ENCODE results near the gene MFSD6L.

MFSD6L gene

DNA sequence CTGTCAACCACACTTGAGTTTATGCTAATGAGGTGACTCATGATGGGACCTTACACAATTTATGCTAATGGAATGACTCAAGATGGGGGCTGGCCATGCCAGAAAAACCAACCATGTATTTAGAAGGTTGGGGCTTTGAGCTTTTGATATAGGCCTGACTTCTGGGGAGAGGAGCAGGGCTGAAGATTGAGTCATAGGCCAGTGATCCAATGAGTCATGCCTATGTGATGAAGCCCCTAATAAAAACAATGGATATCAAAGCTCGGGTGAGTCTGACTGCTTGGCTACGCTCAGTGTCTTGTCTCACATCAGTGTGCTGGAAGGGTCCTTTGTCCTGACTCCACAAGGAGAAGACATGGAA lies 7.3 kb downstream of the MFSD6L start:
- peak; percentile 49 for DNase-seq (ENCODE audit: low read depth)

DNA sequence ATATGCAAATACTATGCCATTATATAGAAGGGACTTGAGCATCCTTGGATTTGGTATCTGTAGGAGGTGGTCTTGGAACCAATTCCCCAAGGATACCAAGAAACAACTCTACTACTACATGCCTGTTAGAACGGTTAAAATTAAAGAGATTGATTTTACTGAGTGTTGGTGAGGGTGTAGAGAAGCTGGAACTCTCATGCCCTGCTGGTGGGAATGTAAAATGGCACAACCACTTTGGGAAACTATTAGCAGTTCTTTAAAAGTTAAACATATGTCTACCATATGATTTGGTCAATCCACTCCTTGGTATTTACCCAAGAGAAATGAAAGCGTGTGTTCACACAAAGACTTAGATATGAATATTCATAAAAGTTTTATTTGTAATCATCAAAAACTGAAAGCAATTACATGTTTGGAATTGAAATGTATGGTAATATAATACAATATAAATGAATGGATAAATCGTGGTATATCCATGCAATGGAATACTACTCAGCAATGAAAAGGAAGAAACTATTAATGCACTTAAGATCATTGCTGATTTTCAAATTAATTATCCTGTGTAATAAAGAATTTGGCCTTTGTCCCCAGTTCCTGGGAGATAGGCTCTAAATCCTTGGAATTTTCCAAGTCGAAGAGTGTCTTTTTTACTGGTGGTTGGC lies 7.8 kb downstream of the MFSD6L start:
- no peak for DNase-seq (ENCODE audit: low read depth)

DNA sequence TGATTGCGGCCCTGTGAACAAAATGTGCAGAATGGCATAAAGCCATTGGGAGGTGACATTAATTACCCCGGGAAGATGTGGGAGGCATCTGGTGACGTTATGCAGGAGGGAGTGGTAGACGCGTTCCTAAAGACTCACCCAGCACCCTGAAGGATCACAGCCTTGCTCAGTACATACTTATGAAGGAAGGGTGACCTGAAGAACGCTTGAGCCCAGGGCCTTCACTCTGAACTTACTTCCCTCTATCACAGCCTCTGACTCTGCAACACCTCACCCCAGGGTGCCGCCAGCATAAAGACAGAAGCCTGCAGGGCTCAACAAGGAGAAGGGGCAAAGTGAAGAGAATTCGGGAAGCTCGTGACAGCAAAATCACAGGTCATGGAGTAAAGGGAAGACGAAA lies 9.4 kb downstream of the MFSD6L start:
- no peak for DNase-seq (ENCODE audit: low read depth)

DNA sequence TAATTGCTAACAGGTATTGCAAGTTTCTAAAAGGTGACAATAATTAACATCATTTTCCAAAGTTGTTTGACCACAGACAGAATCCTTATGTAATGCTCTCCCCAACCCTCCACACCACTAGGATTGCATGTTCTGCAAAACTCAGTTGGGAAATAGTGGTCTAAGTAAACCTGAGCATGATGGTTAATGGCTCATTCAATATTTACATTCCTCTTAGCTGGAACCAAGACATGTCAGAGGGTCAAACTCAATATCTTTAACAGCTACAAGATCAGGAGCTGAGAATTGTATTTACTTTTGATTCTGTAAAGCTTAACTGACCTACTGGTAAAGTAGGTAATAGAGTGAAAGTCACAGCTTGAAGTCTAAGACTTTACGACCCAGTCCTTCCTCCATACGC lies 10.2 kb downstream of the MFSD6L start:
- no peak for DNase-seq (ENCODE audit: low read depth)

DNA sequence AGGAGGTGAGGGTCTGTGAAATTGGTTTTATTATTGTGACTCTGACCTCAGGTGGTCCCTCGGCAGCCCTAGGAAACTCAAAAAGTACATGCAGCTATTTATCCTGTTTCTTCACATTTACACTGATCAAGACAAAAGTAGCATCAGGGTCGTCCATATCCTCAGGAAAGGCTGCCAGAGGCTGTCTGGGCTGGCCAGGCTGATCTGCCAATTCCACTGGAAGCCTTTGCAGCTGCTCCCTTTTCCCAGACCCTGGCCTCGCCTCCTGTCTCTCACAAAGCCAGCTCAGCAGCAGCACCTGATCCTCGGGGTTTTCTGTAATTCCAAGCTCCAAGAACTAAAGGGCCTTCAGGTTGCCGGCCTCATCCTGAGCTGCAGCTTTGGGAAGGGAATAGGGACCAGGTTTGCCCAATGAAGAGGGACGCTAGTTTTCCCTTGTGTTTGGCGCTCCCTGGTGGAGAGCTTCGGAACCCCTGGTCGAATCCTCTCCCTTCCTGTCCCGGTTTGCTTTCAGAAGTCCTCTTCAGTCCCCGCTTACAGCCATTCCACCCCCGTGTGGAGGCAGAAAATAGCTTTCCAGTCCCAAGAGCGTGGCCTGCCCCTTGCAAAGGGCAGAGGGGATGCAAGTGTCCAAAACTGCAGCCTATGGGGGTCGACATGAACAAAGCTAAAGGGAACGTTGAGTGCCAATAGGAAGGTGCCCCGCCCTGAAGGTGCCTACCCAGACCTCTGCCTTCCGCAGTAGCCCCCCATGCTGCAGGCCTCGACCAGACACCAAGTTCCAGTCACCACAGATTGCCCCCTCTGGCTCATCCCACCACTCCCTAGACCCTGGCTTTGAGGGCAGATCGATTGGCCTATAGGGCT lies 13.4 kb downstream of the MFSD6L start:
- peak; percentile 37 for DNase-seq (ENCODE audit: low read depth)

DNA sequence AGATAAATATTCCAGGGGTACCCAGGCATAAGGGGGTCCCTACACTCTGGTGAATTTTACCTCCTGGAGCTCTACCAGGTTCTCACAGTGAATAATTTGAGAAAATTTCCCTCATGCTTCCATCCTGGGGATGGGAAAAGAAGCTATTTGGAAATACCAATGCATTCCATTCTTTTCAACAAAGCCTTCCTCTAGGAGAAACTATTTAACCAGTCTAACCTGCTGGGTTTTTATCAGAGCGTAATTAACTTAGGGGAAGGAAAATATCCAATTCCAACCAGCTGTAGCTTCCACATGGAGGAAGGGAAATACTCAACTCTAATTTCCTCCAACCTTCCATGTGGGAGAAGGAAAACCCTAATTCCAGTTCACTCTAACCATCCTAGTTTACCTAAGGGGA lies 17.0 kb downstream of the MFSD6L start:
- no peak for DNase-seq (ENCODE audit: low read depth)

DNA sequence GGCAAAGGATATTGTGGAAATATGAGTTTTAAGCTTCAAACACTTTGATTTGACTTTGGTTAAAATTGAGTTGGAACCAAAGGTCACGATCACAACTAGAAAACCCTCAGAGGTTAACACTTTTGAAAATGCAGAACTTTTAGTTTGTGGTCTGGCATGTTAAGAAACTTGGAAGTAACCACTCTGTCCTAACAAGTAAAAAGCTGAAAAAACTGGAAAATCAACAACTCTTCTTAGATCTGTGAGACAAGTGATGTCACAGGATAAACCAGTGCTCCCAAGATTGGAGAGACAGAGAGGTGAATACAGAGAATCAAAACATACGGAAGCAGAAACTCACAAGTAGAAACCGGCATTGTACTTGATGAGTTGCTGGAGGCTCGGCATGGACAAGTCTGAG lies 17.4 kb downstream of the MFSD6L start:
- no peak for DNase-seq (ENCODE audit: low read depth)

DNA sequence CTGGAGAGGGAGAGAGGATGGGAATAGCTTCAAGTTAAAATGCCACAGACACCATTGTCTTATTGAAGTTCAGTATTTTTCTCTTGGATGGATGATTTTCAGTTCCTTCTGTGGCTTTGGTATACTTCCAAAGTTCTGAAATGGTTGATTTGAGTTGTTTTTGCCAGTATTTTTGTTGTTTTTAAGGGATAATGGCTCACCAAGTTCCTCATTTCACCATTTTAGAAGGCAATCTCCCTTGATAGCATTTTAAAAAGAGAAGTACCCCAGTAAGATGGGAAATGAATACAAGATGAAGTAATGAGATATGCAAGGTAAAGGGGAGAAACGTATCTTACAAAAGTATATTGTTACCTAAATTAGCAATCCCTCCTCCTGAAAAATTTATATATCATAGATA lies 22.3 kb downstream of the MFSD6L start:
- DNase-seq (ENCODE audit: low read depth), result no peak

DNA sequence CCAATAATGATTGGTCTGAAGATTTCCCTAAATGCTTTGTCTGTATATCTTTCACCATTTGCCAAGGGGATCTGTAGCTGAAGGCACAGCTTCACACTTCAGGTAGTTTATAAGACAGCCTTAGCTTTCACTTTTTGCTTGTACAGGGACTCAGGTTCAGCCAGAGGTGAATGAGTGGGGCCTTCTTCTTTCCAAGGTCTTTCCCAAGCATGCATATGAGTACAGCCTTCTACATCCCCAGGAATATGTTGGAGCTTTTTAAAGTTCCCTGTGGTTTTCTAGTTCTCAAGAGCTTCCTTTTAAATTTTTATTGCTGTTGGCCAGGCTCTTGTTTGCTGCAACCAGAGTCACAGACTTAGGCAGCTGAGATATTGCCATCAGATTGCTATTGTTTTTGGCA lies 22.9 kb downstream of the MFSD6L start:
- no peak for DNase-seq (ENCODE audit: low read depth)

DNA sequence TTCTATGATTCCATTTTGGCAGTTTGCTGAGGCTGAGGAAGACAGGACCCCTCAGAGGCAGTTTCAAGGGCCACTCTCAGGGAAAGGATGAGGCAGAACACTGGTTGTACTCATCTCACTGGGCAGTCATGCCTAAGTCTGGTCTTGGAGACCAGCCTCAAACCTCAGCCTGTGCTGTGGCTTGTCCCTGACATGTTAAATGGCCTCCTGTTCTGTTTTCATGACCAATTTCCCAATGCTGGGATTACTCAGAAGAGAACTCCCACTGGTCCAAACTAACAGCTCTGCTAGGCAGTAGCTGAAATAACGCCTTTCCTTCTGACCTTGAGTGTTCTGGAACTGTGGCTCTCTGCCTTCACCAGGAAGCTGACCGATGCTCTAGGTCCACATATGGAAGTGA lies 32.4 kb downstream of the MFSD6L start:
- no peak for DNase-seq (ENCODE audit: low read depth)

DNA sequence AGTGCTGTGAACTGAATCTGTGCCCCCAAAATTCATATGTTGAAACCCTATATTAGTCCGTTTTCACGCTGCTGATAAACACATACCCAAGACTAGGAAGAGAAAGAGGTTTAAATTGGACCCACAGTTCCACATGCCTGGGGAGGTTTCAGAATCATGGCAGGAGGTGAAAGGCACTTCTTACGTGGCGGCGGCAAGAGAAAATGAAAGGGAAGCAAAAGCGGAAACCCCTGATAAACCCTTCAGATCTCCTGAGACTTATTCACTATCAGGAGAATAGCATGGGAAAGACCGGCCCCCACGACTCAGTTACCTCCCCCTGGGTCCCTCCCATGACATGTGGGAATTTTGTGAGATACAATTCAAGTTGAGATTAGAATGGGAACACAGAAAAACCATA lies 37.2 kb downstream of the MFSD6L start:
- DNase-seq (ENCODE audit: low read depth), result no peak

DNA sequence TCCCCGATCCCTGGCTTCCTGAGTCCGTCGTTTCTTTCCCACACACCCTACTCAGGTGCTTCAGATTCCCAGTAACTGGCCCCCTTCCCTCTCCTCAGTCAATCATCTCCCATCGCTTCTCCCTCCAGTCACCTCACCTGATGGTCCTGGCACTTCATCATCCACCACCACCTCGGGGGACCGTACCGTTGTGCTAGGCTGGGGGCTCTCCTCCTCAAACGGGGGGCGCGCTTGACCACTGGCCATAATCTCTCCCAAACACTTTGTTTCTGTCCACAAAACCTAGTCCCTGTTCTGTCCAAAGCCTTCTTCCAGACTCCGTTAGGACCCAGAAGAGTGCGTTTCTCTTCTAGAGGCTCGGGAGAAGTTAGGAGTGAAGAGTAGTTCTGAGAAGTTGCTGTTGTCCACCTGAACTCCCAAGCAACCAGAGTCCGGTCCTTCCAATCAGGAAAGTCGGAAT lies 41.0 kb downstream of the MFSD6L start, which contains the start of gene SPDYE4:
SPDYE4 (minus strand) TSS at position 410 of the 460 bp plus-strand sequence; CDS start at position 246, 164 bp downstream.
- no peak for DNase-seq (ENCODE audit: low read depth)

DNA sequence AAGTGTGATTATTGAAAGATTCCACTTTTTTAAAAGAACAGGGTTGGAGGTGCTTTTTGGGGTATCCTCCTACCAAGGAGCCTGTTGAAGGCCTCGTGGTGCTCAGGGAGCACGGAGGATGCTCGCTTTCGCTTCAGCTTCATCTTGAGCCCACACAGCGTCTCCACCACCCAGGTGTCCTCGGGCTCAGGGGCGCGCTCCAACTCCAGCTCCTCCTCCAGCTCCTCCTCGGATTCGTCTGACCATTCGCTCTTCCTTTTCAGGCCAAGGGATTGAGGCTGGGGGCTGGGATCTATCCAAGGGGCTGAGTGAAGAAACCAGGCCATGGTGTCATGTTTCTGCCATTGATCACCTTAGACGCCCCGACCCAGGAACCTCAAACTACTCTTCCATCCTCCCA lies 42.0 kb downstream of the MFSD6L start:
- DNase-seq (ENCODE audit: low read depth), result no peak

DNA sequence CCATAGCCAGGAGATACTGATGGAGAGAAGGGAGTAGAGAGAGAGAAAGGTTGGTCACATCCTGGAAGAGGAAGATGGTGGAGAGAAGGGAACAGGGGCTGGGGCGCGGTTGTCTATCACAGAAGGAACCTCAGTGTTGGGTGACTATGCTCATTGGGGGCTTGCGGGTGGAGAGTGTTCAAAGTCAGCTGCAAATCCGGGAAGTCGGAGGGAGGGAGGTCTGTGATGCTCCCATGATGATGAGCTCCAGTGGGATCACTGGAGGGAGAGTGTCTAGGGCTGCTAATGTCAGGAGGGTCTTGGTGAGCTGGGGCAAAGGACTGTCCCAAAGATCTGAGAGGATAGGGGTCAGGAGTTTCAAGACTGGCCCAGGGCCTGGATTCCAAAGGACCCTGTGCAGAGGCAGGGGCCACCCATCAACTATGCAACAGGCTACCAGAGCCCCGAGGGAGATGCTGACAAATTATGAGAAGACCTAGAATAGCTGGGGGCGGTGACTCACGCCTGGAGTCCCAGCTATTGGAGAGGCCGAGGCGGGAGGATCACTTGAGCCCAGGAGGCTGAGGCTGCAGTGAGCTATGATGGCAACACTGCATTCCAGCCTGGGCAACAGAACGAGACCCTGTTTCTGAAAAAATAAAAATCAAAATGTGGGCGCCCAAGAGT lies 43.4 kb downstream of the MFSD6L start:
- DNase-seq (ENCODE audit: low read depth), result no peak

DNA sequence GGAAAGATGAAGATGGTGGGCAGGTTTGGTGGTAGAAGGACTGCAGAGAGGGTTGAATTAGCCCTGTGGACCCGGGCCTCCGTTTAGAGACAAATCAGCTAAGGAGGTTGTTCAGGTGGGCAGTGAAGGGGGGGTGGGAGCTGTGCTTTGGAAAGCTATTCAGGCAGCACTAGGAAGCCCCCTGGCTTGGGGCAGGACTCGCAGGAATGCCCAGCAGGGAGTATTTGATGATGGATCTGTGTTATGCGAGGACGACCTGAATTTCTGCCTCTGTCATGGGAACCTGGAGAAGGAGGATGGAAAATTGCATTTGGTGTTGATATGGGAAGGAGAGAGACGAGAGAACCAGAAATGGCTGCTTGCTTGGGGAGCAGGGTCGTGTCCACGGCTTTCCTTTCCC lies 44.3 kb downstream of the MFSD6L start:
- no peak for DNase-seq (ENCODE audit: low read depth)

DNA sequence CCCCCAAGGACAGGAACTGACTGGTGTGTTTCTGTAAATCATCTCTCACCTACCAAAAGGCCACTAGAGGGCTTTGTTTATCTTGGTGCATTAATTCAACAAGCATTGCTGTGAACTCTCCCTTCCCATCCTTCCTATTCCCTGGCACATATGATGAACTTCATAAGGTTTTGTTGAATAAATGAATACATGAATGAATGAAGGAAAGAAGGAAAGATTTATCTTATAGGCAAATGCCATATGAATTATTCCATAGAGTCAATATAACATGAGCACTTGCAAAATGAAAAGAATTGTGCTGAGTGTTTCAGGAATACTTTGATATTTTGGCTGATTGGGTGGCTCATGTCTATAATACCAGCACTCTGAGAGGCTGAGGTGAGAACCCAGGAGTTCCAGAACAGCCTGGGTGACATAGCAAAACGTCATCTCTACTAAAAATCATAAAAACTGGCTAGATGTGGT lies 45.2 kb downstream of the MFSD6L start:
- peak; percentile 3 for DNase-seq (ENCODE audit: low read depth)

DNA sequence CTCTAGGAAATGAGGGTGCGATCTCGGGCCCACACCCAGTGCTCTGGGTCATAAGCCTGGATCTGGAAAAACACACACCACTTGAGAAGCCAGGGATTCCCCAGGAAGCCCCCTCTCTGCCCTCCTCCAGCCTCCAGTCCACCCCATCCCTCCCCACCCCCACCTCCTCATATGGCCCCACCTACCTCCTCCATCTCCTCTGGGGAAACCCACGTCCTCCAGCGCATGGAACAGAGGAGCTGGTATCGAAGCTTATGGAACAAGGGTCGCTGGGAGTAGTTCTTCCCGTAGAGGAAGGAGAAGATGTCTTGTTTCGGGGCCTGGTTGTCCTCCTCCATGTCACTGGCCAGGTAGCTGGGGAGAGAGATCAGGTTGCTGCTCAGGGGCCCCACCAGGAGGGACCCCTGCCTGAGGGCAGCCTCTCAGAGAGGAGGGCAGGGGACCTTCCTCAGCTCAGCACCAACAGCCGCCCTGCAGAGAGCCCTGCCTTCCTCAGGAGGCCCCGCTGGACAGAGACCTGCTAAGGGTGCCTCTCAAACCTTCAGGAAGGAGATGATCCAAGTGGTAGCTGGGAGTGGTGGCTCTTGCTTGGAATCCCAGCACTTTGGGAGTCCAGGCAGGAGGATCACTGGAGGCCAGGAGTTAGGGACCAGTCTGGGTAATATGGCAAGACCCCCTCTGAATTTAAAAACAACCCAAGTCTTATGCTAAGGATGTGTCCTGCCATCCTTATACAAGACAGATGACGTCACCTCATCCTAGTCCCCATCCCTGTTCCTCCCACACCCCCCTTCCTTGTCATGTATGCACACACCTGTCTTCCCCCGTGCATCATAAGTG lies 45.8 kb downstream of the MFSD6L start:
- no peak for DNase-seq (ENCODE audit: low read depth)

DNA sequence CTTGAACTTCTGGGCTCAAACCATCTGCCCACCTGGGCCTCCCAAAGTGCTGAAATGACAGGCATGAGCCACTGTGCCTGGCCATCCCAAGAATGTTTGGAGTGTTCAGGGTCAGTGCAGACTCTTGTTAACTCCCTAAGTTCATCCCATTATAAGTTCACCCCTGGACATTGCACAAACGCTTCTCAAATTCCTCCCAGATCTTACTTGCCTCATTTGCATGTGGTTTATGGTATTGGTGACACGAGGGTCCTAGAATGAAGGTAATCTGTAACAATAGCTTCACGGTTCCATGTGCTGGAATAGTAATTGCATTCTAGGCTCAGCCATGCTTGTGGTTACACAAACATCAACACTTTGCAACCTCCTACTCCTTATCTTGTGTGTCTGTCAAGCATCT lies 49.5 kb downstream of the MFSD6L start:
- no peak for DNase-seq (ENCODE audit: low read depth)

DNA sequence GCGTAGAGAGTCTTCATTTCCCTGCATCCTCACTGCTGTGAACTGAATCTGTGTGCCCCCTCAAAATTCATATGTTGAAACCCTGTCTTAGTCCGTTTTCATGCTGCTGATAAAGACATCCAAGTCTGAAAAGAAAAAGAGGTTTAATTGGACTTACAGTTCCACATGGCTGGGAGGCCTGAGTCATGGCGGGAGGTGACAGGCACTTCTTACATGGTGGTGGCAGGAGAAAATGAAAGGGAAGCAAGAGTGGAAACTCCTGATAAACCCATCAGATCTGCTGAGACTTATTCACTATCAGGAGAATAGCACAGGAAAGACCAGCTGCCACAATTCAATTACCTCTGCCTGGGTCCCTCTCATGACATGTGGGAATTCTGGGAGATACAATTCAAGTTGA lies 51.4 kb downstream of the MFSD6L start:
- no peak for DNase-seq (ENCODE audit: low read depth)
